Glutamatergic neuron (in vitro differentiated cells): ENCODE data around the gene ZFYVE26. TPM values are rescaled to one million over a fixed set of nuclear protein-coding genes. Genes with fewer than 3 reads are reported as not detected.
A peak's percentile ranks its signal among the peaks of the same experiment; 100 is the strongest.
"Not testable (repeated sequence)": the region's sequence is repeated elsewhere in the genome, so short reads cannot be mapped to it uniquely, and the experiment has no call there.

Experiments used
- DNase-seq: peaks from one replicate; pipeline ENCODE4 v3.0.0; 2022
- H3K27ac Mint-ChIP-seq: one replicate; pipeline ENCODE4 v1.8.0; 2020; ENCODE audit warnings: mild to moderate bottlenecking, mixed read lengths, inconsistent platforms; ENCODE audit not compliant: unreplicated experiment
- H3K27me3 Mint-ChIP-seq: one replicate; pipeline ENCODE4 v1.8.0; 2020; ENCODE audit warnings: mild to moderate bottlenecking, moderate library complexity, mixed read lengths, inconsistent platforms; ENCODE audit not compliant: unreplicated experiment
- H3K36me3 Mint-ChIP-seq: one replicate; pipeline ENCODE4 v1.8.0; 2020; ENCODE audit warnings: mild to moderate bottlenecking, mixed read lengths, inconsistent platforms; ENCODE audit not compliant: unreplicated experiment
- H3K4me1 Mint-ChIP-seq: one replicate; pipeline ENCODE4 v1.8.0; 2020; ENCODE audit warnings: mild to moderate bottlenecking, low read depth, mixed read lengths, inconsistent platforms; ENCODE audit not compliant: unreplicated experiment
- H3K4me3 Mint-ChIP-seq: one replicate; pipeline ENCODE4 v1.8.0; 2020; ENCODE audit warnings: mild to moderate bottlenecking, mixed read lengths, inconsistent platforms; ENCODE audit not compliant: unreplicated experiment
- H3K9me3 Mint-ChIP-seq: one replicate; pipeline ENCODE4 v1.8.0; 2020; ENCODE audit warnings: mild to moderate bottlenecking, moderate library complexity, mixed read lengths, inconsistent platforms; ENCODE audit not compliant: unreplicated experiment
- CTCF ChIP-seq: fragments of 200-600 bp; sonication (generic); IDR thresholded peaks from one replicate; pipeline ENCODE4 v1.5.0; 2021; ENCODE audit not compliant: partially characterized antibody, unreplicated experiment
- total RNA-seq: library from RNA; stranded (reverse); fragmentation: NEBNext Ultra II Directional; extraction: Animal tissue kit (Norgen Biotek cat#: 25700); gene quantifications from one replicate; pipeline ENCODE4 v1.2.1, GENCODE V29; 2021; ENCODE audit not compliant: unreplicated experiment

Gene ZFYVE26
- total RNA-seq, 1 donor from 2014 or later, result 32.5 TPM

GRCh38 chr14:67821121-67821520 is 4.7 kb upstream of the ZFYVE26 start:
- no peak for TF ChIP-seq CTCF
- peaks cover 3% of the 10 kb centered on the region for H3K27me3 Mint-ChIP-seq
- H3K4me1 Mint-ChIP-seq, result peaks cover 5% of the 10 kb centered on the region
- H3K27ac Mint-ChIP-seq, result no peak overlapping the region
- peaks cover 9% of the 10 kb centered on the region for H3K9me3 Mint-ChIP-seq
- no peak overlapping the region for H3K4me3 Mint-ChIP-seq
- DNase-seq, result no peak
- no peaks in the 10 kb centered on the region for H3K36me3 Mint-ChIP-seq

- TF ChIP-seq CTCF, result no peak
- no peak overlapping the region for H3K27ac Mint-ChIP-seq
- DNase-seq, result no peak
- H3K4me1 Mint-ChIP-seq, result peaks cover 5% of the 10 kb centered on the region
- no peaks in the 10 kb centered on the region for H3K36me3 Mint-ChIP-seq
- peaks cover 9% of the 10 kb centered on the region for H3K9me3 Mint-ChIP-seq
- peaks cover 5% of the 10 kb centered on the region for H3K27me3 Mint-ChIP-seq
- H3K4me3 Mint-ChIP-seq, result peak overlapping the region; percentile 99
Measured at GRCh38 chr14:67820428-67820971, 4.1 kb upstream of the ZFYVE26 start.

GRCh38 chr14:67819563-67820421 is 3.4 kb upstream of the ZFYVE26 start, which contains the start of gene RAD51B:
Gene RAD51B (plus strand): TSS chr14:67819779.
- DNase-seq, result peak; percentile 84
- peaks cover 9% of the 10 kb centered on the region for H3K9me3 Mint-ChIP-seq
- H3K36me3 Mint-ChIP-seq, result no peaks in the 10 kb centered on the region
- H3K27me3 Mint-ChIP-seq, result peaks cover 5% of the 10 kb centered on the region
- TF ChIP-seq CTCF, result no peak
- H3K4me3 Mint-ChIP-seq, result peak within 1 kb of the TSS; percentile 99
- peak within 1 kb of the TSS; percentile 77 for H3K27ac Mint-ChIP-seq
- peaks cover 8% of the 10 kb centered on the region for H3K4me1 Mint-ChIP-seq

- not testable (repeated sequence) for H3K4me1 Mint-ChIP-seq, H3K27me3 Mint-ChIP-seq, H3K36me3 Mint-ChIP-seq, H3K9me3 Mint-ChIP-seq, H3K27ac Mint-ChIP-seq, DNase-seq
- H3K4me3 Mint-ChIP-seq, result peak overlapping the region; percentile 21
Measured at GRCh38 chr14:67818476-67818875, 2.1 kb upstream of the ZFYVE26 start.

- Mint-ChIP-seq H3K27ac (no peak overlapping the region), H3K9me3 (peaks cover 9% of the 10 kb centered on the region), H3K4me3 (peak overlapping the region; percentile 70), H3K4me1 (peaks cover 8% of the 10 kb centered on the region), H3K27me3 (peaks cover 5% of the 10 kb centered on the region), H3K36me3 (no peaks in the 10 kb centered on the region)
- DNase-seq, result no peak
- TF ChIP-seq CTCF, result no peak
Measured at GRCh38 chr14:67817750-67818438, 1.5 kb upstream of the ZFYVE26 start.
